Right renal cortex interstitium (tissue), 3 donors: ENCODE results near the gene NAXD. TPM values are rescaled to one million over a fixed set of nuclear protein-coding genes. Genes with fewer than 3 reads are reported as not detected.
"Not testable (repeated sequence)": the region's sequence is repeated elsewhere in the genome, so short reads cannot be mapped to it uniquely, and the experiment has no call there.

Source experiments
- DNase-seq, 3 donors: peaks; one replicate each; pipeline ENCODE4 v3.0.0-alpha.2; 2013; ENCODE audit warnings: low read depth in 3 of 3, low spot score in 2 of 3
- polyA plus RNA-seq, 3 donors: library from polyadenylated mRNA; unstranded; fragments of 120-200 nt; gene quantifications; one replicate each; pipeline ENCODE4 v1.2.1, GENCODE V29; 2013; ENCODE audit not compliant: insufficient read length in 3 of 3

The NAXD gene
- polyA plus RNA-seq, 3 donors, result 40.4 to 42.1 (median 40.5) TPM

DNA sequence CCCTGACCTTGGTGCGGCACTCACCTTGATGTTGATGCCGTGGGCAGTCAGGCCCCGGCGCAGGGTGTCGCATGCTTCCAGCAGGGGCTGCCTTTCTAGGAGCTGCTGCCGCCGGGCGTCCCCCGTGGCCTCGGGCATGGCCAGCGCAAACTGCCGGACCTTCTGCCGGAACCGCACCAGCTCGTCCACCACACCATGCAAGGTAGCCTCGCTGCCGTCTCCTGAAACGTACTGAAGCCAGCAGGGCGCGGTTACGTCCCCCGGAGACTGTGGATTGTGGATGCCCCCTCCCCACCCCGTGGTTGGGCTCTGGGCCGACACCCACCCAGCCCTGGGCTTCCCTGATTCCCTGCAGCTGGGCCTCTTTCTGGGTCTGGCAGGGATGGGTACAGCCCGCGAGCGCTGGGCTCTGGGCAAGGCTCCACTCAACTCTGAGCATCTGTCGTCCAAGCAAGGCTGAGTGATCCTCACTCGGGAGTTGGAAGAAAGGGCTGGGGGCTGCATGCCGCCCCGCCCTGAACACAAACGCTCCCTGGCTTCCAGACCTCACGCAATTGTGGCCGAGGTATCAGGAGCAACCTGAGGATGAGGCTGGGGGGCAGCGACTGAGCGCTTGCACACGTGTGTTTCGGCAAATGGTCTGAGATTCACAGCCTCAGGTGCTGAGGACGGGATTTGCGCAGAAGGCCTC is 27.1 kb downstream of the NAXD start:
- no peak for DNase-seq

DNA sequence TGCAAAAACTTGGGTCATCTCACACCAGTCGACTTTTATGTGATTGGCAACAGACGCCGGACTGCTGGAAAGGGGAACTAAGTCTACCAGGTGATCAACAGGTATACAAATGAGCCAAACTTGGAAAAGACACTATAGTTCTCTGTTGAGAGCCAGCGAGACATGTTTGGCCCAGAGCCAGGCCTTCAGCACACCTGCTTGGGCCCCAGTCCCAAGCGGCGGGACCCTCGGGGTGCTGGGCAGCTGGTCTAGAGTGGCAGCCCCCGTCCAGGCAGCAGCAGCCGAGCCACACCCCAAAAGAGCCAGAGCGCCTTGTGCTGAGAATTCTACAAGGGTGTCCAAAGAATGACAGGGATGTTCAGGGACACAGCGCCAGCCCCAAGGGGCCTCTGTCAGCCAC is 28.0 kb downstream of the NAXD start:
- DNase-seq, result no peak

DNA sequence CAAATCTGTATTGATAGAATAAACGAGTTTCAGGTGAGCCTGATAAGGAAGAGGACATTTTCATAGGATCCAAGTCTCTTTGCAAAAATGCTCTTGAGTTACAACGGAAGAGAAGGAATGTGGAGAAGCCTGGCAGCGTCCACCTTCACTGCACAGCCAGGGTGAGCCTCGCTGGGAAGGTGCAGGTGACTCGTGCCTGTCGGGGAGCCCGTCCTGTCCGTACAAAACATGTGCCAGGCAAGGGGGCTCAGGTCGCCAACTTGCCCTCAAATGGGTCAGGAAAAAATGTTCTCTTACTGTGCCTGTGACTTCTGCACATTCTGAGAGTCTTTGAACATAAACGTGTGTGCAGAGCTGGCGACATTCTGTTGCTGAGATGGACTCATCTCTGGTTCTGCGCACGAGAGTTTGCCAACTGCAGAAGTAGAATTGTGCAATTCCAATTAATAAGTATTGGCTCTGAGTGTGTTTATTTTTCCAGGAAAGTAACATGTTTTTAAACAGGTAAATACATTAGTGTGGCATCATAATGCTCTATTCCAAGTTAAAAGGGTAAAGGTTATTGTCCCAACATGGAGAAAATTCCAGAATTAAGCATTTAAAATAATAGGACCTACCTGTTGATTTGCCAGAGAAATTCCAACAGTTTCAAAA is 28.6 kb downstream of the NAXD start:
- DNase-seq, result no peak

DNA sequence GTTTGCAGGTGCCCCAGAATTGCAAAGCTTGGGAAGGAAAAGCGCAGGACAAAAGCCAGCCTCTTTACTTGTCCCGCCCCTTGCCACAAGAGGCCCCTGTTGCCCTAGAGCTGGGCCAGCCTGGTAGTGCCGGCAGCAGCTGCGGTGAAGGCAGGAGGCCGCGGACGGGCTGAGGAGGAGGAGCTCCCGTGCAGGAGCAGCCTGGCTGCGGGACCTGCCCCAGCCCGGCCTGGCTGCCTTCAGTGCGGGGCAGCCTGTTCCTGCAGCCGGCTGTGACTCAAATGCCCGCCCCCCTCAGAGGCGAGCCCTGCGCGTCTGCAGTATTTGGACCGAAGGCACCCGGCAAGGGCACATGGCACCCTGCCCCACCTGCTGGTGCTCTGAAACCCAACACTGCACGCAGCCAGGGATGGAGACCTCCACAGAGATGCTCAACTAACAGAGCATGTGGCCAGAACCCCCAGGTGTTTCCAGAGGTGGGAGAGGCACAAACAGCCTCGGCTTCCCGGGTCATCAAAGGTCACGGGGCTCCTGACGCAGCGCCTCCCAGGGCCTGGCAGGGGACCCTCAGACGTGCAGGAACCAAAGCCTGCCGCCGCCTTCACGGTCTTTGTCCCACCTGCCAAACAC is 29.7 kb downstream of the NAXD start:
- DNase-seq, result no peak

DNA sequence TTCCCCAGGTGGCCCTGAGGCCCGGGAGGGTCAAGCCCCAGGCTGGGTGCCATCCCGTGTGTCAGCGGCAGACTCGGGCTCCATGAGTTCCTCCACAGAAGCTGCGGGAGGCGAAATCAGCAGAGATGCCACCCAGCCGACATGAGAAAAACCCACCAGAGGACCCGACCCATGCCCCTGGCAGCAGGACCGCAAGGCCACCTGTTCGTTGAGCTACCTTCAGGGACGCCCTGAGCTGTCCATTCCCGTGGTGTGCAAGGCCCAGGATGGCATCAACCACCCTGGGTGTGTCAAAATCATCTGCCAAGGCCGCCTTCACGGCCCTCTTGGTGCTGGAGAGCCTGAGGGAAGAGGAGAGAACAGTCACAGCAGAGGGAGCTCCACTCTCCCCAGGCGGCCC is 30.4 kb downstream of the NAXD start:
- DNase-seq, result no peak

DNA sequence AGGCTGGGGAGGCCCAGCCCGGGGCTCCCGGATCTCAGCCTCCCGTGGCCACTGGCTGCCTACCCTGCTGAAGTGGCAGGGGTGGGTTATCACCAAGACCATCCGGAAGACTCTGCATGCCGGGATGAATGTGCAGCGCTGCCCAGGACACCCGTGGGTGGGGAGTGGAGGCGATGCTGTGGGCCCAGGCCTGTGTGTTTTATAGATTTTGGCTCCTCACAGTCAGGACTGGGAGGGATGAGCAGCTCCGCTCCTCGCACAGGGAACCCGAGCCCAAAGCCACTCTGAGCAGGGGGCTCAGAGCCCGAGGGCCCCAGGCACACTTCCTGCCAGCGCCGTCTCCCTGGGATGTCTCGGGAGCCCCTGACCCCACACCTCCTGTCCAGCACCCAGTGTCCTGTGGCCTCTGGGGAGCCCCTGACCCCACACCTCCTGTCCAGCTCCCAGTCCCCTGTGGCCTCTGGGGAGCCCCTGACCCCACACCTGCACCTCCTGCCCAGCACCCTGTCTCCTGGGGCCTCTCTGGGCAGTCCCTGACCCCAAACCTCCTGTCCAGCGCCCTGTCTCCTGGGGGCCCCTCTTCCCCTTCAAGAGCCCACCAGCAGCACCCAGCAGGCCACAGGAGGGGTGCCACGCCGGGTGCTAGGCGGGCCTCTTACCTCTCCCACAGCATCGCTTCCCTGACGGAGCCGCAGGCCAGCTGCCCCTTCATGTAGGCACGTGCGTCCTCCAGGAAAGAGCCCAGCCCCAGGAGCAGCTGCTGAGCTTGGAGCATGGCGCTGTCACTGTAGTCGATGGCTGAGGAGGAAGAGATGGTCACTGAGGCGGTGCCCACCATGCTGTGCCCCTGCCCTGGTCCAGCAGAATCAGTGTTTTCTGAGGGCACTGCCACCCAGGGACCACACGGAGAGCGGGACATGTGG is 31.4 kb downstream of the NAXD start:
- no peak for DNase-seq

DNA sequence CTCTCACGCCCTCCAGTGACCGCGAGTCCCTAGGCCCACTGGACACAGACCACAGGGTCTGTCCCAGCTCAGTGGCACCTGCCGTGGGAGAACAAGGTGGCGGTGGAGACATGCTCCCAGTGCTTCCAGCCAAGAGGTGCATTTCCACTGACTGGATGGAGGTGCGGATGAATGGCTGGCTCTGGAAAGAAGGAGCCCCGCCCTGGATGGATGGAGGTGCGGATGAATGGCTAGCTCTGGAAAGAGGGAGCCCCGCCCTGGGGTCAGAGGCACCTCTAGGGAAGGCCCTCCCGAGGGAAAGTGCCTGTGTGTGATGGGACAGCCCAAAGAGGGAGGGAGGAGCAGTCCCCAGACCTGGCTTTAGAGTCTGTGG is 32.0 kb downstream of the NAXD start:
- DNase-seq, result no peak

DNA sequence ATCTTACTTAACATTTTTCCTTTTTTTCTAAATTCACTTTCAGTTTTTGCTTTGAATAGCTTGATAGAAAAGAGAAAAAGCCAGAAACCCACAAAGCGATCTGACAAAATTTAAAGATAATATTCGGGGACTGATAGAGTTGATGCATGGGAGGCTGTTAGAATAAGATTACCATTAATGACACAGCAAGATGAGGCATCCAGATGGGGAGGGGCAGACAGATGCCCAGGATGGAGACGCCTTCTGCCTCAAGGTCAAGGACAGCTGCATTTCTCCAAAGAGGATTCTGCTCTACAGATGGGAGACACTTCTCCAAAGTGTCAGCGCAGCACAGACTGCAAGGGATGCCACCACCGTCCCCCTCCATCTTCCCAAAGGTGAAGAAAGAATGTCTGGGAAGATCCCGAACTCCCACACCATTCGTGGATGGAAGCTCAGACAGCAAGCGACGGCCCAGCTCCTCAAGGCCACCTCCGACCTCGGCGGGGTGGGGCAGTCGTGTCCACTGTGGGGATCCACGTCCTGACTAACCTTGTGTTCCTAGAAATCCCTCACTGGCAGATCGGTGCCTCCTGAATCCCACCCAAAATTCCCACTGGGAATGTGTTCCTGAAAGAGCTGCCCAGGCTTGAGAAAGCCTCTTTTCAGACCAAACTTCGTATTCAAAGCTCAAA is 32.9 kb downstream of the NAXD start:
- no peak for DNase-seq

DNA sequence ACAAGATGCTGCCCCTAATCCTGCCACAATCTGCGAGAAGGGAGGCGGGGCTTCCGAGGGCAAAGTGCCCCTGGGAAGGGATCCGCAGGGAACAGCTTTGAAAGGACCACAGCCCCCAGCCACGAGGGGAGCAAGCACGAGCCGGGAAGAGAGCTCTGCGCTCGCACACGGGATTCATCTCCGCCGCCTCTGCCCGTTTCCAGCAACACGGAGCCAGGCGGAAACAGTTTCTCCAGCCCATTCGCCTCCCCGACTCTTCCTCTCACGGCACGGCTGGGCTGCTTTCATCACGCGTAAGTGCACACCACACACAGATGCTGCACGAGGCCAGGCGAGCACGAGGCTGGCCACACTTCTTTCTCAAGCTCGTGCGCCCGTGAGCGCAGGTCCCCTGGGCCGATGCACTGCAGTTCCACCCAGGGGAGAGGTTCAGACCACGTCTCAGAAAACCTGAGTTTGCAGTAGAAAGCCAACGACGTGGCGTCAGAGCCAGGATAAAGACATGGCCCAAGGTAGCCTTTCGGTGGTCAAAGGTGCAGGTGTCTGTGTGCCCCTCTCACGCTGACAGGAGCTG is 33.6 kb downstream of the NAXD start:
- no peak for DNase-seq

DNA sequence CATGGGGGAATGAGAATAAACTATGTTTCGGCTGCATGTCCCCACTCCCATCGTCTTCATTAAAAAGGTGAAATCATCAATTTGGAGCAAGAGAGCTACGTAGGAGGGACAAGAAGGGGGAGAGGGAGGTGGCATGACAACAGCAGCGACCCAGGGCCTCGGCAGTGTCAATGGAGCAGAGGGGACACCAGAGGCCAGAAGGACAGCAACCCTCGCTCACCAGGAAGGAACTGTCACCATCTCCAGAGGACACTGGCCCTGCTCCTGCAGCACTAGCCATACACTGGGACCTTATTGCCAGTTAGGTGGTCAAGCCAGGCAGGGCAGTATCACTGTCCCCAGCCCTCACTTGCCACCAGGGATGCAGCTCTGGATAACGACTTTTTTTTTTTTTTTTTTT is 34.2 kb downstream of the NAXD start:
- DNase-seq, result no peak

DNA sequence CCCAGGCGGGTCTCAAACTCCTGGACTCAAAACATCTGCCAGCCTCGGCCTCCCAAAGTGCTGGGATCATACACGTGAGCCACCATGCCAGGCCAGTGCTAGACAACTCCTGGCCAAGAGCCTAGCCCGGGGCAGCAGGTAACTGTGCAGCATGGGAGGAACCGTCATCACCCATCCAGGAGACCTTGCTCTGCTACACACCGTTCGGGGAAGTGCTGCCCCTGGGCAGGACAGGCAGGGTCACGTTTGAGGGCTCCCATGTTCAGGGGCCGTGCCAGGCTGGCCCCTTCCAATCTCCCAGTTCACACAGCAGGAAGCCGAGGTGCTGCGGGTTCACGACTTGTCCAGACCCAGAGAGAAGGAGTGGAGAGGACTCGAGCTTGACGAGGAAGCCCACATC is 35.1 kb downstream of the NAXD start:
- DNase-seq, result no peak

DNA sequence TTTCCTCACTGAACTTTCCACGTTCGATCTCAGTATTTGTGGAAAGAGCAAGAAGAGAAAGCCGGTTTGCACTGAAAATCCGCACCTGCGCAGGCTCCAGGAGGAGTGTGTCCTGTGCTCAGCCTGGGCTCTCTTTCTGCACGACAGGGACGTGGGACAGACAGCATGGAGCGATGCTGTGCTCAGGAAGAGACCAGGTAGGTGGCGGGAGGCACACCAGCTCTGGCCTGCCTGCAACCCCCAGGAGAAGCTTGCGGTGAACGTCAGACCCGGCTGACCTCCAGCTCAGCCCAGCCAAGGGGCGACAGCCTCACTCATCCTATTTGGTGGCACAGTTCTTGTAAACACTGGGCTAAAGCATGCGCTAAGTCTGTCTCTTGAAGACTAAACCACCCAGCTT is 35.9 kb downstream of the NAXD start:
- DNase-seq, result no peak

DNA sequence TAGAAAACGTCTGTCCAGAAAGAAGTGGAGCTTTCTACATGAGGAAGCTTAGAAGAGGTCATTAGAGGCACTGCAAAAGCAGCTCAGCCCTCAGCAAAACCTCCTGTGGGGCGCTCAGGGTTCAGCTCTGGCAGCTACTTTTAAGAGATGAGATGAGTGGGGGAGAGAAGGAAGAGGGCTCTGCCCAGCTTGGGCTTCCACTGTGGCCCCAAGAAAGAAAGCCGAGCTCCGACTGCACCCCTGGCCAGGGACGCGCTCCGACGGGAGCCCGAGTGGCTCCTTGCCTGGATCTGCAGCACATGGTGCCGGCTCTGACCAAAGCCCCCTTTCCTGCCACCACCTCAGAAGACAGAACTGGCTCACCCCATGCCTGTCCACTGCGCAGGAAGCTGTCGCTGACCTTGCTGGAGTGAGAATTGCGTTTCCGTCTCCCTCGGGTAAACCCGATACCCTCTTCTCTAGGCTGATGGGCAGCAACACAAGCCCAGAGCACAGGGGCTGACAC is 36.4 kb downstream of the NAXD start:
- no peak for DNase-seq

DNA sequence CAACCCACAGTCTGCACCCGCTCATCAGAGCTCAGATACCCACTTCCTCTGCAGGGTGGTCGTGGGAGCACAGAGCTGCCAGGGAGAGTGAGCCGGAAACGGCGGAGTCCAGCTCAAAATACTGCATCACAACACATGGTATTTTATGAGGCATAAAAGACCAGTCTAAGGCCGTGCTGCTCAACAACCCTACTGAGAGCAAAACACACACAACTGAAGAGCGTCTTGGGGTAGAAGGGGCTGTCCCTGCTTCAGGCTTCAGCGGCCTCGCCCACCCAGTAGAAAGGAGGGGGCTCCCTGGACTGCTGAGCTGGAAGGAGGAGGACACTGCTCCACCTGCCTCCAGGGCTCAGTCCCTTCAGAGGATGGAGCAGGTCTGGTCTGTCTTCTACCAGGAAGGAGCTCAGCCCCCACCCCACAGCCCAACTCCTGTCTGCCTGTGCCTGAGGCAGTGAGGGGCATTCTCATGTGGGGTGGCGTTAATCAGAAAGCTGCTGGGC is 36.9 kb downstream of the NAXD start:
- DNase-seq, result no peak

DNA sequence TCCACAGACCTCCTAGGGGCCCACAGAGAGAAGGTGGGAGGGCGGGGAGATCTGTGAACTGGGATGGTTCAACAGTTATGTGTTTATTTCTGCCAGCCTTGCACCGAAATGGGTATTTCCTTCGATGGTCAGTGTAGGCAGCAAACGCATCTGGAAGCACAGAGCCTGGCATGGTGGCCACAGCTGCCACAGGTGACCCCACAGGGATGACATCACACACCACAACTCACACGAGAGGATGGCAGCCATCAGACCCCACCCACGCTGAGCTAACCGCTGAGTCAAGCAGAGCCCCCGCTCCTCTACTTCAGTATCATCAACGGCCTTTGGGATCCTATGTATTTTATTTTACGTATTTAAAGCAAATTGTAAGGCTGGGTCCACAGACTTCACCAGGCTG is 37.4 kb downstream of the NAXD start:
- no peak for DNase-seq

DNA sequence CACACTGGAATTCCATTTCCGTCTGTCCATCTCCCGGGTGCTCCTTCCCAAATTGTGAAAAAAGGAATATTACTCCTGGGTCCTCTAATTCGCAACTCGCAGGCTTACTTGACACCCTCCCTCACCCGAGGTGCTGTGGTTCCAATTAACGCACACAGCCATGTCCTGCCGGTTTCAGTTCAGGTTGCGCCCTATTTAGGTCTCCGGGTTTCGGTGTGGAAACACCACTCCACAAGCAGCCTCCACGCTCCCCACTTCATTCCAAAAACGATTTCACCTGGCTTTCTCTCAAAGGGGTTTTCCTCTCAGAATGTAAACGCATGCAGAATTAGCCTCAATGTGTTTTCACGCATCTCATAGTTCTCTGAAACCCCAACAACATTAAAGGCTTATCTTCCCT is 37.9 kb downstream of the NAXD start:
- DNase-seq, result no peak

DNA sequence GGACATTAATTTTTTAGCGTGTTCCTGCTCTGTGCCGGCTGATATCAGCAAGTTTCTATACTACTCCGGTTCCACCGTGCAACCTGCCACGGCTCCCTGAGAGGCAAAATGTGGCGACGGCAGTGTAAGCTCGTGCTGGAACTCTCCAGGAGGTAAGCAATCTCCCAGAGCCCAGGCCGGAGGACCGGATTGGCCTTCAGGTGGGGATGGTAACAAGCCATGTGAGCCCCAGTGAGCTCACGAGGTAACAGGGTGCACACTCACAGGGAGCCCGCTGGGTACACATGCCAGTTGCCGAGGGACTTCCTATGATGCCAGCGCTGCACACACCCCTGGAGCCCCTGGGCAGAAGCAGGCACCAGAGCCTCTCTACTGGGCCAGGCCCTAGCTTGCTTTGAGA is 38.5 kb downstream of the NAXD start:
- no peak for DNase-seq

DNA sequence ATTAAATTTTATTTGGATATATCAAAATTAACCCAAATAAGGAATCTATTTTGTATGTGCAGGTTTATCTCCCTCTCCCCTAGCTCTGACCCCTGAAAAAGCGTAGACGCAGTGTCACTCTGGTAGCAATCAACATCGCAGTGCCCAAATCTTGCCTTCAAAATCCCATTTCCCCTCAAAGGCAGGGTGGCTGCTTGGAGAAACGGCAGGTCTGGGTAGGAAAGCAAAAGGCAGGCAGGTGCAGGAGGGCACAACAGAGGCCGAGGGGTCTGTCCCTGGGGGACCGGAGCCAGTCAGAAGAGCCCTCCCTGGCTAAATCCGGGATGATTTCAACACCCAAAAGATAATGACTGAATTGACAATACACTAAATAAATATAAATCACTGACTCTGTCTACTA is 41.9 kb downstream of the NAXD start:
- DNase-seq, result no peak

DNA sequence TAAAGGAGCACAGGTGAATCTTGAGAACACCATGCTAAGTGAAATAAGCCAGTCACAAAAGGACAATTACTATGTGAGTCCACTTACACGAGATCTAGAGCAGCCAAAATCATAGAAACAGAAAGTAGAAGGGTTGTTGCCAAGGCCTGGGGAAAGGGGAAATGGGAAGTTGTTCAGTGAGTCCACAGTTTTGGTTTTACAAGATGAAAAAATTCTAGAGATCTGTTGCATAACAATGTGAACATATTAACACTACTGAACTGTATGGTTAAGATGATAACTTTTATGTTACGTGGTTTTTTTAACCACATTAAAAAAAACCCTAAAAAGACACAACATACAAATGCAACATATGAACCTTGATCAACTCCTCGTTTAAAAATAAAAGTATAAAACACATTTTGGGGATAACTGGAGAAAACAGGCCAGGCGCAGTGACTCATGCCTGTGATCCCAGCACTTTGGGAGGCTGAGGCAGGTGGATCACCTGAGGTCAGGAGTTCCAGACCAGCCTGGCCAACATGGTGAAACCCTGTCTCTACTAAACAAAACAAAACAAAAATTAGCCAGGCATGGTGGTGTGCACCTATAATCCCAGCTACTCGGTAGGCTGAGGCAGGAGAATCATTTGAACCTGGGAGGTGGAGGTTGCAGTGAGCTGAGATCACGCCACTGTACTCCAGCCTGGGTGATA is 43.0 kb downstream of the NAXD start:
- DNase-seq, result not testable (repeated sequence)
